Omental fat pad (tissue), 4 donors: Measurements from ENCODE around the gene TCHHL1. TPM values are rescaled to one million over a fixed set of nuclear protein-coding genes. Genes with fewer than 3 reads are reported as not detected.

Source experiments
- ATAC-seq: fragments of 150-250 bp; one replicate; pipeline ENCODE4 v1.9.1; 2016; ENCODE audit warnings: mild to moderate bottlenecking, moderate library complexity; ENCODE audit not compliant: low FRiP score
- DNase-seq: peaks from one replicate; pipeline ENCODE4 v3.0.0-alpha.2; 2019; ENCODE audit warnings: low spot score
- CTCF ChIP-seq, 3 donors: fragments of 450-650 bp; IDR thresholded peaks; one replicate each; pipeline ENCODE4 v1.5.1; 2016 to 2017; ENCODE audit warnings: antibody characterized with exemption in 3 of 3, mild to moderate bottlenecking in 3 of 3, moderate library complexity in 2 of 3
- total RNA-seq, 4 donors: library from RNA; depleted of rRNA; stranded (reverse); fragments of >200 nt; gene quantifications; one replicate each; pipeline ENCODE4 v1.1.0, GENCODE V29; 2016

The TCHHL1 gene
- total RNA-seq, 4 donors from 2014 or later, result not detected

DNA sequence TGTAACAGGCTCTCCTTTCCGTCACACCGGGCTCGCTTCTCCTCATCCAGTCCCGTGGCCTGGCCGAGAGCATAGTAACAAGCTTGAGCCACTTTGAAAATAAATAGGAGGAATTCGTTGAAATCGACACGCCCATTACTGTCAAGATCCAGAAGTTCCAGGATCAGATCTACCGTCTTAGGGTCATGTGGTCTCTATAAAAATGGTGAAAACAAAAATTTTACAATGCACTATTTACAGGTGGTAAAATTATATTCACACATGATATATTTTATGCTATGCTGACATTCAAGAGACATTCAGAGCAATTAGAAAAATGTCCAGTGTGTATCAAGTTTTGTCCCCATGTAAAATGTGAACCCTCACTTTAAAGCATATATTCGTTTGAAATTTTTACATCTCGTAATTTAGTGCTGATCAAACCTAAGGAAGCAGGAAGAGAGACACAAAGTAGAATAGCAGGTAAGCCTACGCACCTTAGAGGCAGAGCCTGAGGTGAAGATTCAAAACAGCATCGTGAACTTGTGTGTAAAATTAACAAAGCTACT, 24.1 kb upstream of the TCHHL1 start:
- TF ChIP-seq CTCF (IDR thresholded peaks at IDR 0.05), result no peak
- ATAC-seq, result no peak

GRCh38 chr1:152112101-152112884, 23.4 kb upstream of the TCHHL1 start:
- TF ChIP-seq CTCF (IDR thresholded peaks at IDR 0.05), result no peak
- ATAC-seq (no peak), DNase-seq (no peak)

More for the DNA sequence above, 24.1 kb upstream of the TCHHL1 start:
- no peak for DNase-seq

DNA sequence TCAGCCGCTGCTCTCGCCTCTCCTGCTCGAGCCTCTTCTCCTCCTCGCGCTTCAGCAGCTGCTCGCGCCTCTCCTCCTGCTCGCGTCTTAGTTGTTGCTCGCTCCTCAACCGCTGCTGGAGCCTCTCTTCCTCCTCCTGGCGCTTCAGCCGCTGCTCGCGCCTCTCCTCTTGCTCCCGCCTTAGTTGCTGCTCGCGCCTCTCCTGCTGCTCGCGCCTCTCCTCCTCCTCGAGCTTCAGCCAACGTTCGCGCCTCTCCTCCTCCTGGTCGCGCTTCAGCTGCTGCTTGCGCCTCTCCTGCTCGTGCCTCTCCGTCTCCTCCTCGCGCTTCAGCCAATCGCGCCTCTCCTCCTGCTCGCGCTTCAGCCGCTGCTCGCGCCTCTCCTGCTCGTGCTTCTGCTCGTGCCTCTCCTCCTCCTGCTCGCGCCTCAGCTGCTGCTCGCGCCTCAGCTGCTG, 22.7 kb upstream of the TCHHL1 start:
- ATAC-seq (no peak), DNase-seq (no peak)
- TF ChIP-seq CTCF (IDR thresholded peaks at IDR 0.05), result no peak

DNA sequence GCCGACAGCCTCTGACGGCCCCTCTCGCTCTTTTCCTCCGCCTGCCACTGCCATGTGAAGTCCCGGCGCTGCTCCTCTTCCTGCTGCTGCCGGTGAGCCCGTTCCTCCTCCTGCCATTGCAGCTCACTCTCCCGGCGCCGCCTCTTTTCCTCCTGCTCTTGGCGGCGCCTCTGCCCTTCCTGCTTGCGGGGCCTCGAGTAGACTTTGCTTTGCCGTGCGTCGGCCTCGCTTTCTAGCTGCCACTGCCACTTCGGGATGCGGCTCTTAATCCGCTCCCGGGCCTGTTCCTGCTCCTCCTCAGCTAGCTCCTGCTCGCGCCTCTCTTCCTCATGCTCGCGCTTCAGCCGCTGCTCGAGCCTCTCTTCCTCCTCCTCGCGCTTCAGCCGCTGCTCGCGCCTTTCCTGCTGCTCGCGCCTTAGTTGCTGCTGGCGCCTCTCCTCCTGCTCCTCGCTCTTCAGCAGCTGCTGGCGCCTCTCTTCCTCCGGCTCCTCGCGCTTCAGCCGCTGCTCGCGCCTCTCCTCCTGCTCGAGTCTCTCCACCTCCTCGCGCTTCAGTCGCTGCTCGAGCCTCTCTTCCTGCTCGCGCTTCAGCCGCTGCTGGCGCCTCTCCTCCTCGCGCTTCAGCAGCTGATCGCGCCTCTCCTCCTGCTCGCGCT, 22.1 kb upstream of the TCHHL1 start:
- ATAC-seq (peak; percentile 51), DNase-seq (no peak)
- no peak for TF ChIP-seq CTCF (IDR thresholded peaks at IDR 0.05)

- DNase-seq, result no peak
- peak; percentile 29 for ATAC-seq
- no peak for TF ChIP-seq CTCF (IDR thresholded peaks at IDR 0.05)
Measured at GRCh38 chr1:152110365-152110859, 21.5 kb upstream of the TCHHL1 start.

- TF ChIP-seq CTCF (IDR thresholded peaks at IDR 0.05), result no peak
- ATAC-seq (no peak), DNase-seq (no peak)
Measured at GRCh38 chr1:152109998-152110294, 21.1 kb upstream of the TCHHL1 start.
